ENCODE data around the gene TNFSF8. TPM values are rescaled to one million over a fixed set of nuclear protein-coding genes. Genes with fewer than 3 reads are reported as not detected.

The TNFSF8 gene
- total RNA-seq, 1 donor from 2014 or later: 0.96 TPM

DNA sequence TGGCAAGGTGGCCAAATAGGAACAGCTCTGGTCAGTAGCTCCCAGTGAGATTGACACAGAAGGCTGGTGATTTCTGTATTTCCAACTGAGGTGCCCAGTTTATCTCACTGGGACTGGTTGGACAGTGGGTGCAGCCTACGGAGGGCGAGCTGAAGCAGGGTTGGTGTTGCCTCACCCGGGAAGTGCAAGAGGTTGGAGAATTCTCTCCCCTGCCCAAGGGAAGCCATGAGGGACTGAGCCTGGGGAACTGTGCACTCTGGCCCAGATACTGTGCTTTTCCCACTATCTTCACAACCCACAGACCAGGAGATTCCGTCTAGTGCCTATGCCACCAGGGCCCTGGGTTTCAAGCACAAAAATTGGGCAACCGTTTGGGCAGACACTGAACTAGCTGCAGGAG, 61.0 kb downstream of the TNFSF8 start:
- no peak overlapping the region for H3K4me3 ChIP-seq
- DNase-seq (ENCODE audit: low spot score in 2 of 2): no peak
- TF ChIP-seq, protein P1, sequence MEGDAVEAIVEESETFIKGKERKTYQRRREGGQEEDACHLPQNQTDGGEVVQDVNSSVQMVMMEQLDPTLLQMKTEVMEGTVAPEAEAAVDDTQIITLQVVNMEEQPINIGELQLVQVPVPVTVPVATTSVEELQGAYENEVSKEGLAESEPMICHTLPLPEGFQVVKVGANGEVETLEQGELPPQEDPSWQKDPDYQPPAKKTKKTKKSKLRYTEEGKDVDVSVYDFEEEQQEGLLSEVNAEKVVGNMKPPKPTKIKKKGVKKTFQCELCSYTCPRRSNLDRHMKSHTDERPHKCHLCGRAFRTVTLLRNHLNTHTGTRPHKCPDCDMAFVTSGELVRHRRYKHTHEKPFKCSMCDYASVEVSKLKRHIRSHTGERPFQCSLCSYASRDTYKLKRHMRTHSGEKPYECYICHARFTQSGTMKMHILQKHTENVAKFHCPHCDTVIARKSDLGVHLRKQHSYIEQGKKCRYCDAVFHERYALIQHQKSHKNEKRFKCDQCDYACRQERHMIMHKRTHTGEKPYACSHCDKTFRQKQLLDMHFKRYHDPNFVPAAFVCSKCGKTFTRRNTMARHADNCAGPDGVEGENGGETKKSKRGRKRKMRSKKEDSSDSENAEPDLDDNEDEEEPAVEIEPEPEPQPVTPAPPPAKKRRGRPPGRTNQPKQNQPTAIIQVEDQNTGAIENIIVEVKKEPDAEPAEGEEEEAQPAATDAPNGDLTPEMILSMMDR (IDR thresholded peaks at IDR 0.05): no peak
- no peaks in the 10 kb centered on the region for H3K9me3 ChIP-seq
- no peaks in the 10 kb centered on the region for H3K27me3 ChIP-seq
- intact Hi-C loops (cut with DNase I): no loop called here
- no peak overlapping the region for H3K27ac ChIP-seq
- H3K36me3 ChIP-seq: no peaks in the 10 kb centered on the region
- H3K4me1 ChIP-seq: no peaks in the 10 kb centered on the region

DNA sequence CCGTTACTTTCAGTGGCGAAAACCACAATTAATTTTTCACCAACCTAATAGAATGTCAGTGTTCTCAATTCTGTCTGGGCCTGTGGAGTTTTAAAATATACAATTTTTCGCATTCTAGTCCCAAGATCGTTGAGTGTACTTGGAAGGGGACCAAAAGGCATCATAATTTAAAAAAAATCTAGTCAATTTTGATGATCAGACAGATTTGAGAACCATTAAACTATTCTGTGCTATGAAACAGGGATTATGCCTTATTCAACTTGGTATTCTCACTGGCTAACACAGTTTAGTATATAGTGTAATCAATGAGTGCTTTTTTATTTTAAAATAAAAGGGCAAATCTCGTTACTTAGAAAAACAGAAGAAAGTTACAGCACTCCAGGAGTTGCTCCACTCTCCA, 63.1 kb downstream of the TNFSF8 start:
- Histone ChIP-seq H3K27me3 (no peaks in the 10 kb centered on the region), H3K4me1 (no peaks in the 10 kb centered on the region), H3K4me3 (no peak overlapping the region), H3K9me3 (no peaks in the 10 kb centered on the region), H3K36me3 (no peaks in the 10 kb centered on the region), H3K27ac (no peak overlapping the region)
- TF ChIP-seq, protein P1 (IDR thresholded peaks at IDR 0.05): no peak
- no peak for DNase-seq (ENCODE audit: low spot score in 2 of 2)
- intact Hi-C loops (cut with DNase I): no loop called here

DNA sequence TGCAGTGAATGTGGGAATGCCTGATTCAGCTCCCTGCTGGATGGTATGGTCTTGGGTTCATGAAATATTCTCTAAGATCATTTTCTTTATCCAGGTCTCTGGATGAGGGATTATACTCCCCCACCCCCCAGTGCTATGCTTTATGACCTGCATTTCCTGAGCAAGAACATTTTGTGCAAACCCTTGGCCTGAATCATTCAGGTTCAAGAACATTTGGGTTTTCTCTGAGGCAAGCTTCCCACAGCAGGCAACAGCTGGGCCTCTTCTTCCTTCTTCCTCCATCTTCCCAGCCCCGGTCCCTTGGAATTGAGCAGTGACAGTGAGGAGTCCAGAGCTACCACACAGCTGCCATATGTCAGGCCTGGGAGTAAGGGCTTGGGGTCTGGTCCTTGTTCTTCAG, 65.9 kb downstream of the TNFSF8 start:
- intact Hi-C loops (cut with DNase I): no loop called here
- Histone ChIP-seq H3K4me1 (no peaks in the 10 kb centered on the region), H3K27ac (no peak overlapping the region), H3K9me3 (no peaks in the 10 kb centered on the region), H3K36me3 (no peaks in the 10 kb centered on the region), H3K4me3 (no peak overlapping the region), H3K27me3 (no peaks in the 10 kb centered on the region)
- DNase-seq (ENCODE audit: low spot score in 2 of 2): no peak
- TF ChIP-seq, protein P1 (IDR thresholded peaks at IDR 0.05): no peak

DNA sequence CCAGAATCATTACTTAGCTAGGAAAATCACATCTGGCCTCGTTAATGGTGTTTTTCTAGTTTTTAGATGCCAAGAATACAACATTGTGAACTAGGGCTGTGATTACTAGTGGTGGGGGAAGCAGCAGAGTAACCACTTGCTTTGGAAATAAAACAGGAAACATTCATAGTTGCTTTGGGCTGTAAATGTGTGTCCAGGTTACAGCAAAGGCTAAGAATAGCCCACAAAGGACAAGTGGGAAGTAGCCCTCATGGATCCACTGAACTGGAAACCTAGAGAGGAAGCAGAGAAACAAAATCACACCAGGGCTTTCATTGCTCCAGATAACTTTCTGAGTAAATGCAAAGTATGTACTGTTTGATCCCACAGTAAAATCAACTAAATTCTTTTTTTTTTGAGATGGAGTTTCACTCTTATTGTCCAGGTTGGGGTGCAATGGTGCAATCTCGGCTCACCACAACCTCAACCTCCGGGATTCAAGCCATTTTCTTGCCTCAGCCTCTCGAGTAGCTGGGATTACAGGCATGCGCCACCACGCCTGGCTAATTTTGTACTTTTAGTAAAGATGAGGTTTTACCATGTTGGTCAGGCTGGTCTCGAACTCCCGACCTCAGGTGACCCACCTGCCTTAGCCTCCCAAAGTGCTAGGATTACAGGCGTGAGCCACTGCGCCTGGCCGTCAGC, 68.3 kb downstream of the TNFSF8 start:
- H3K27me3 ChIP-seq: no peaks in the 10 kb centered on the region
- H3K27ac ChIP-seq: no peak overlapping the region
- no peaks in the 10 kb centered on the region for H3K36me3 ChIP-seq
- no peaks in the 10 kb centered on the region for H3K4me1 ChIP-seq
- no peak for DNase-seq (ENCODE audit: low spot score in 2 of 2)
- no peak overlapping the region for H3K4me3 ChIP-seq
- no peaks in the 10 kb centered on the region for H3K9me3 ChIP-seq
- TF ChIP-seq, protein P1 (IDR thresholded peaks at IDR 0.05): no peak
- intact Hi-C loops (cut with DNase I): no loop called here

DNA sequence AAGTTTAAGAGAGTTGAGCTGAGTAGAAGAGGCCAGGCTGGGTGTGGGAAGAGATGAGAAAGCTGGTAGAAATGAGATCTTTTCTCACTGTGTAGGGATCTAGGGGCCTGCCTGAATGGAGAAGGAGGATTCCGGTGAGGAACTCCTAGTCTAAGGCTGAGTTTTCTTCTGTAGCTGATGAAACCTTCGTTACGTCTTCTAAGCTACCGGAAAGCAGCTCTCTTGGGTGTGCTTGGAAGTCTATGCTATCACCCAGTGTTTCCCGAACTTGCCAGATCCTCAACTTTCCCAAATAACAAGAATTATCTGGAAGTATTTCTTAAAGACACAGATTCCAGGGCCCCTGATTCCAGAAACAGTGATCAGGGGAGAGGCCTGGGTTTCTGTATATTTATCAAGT, 69.1 kb downstream of the TNFSF8 start:
- no peak for DNase-seq (ENCODE audit: low spot score in 2 of 2)
- Histone ChIP-seq H3K4me1 (no peaks in the 10 kb centered on the region), H3K27me3 (no peaks in the 10 kb centered on the region), H3K9me3 (no peaks in the 10 kb centered on the region), H3K27ac (no peak overlapping the region), H3K36me3 (no peaks in the 10 kb centered on the region), H3K4me3 (no peak overlapping the region)
- TF ChIP-seq, protein P1 (IDR thresholded peaks at IDR 0.05): no peak
- intact Hi-C loops (cut with DNase I): no loop called here

DNA sequence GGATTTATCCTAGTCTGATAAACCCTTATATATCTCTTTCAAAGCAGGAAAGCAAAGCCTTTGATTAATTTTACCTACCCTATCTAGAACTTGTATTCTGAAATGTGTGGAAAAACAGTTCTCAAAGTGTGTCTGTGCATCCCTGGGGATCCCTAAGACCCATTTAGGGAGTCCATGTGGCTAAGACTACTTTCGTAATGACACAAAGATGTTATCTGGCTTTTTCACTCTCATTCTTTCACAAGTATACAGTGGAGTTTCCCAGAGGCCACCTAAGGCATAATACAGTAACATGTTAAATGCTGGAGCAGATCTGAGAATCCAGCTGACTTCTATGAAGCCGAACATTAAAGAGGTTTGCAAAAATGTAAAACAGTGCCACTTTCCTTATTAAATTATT, 70.2 kb downstream of the TNFSF8 start:
- no peak overlapping the region for H3K27ac ChIP-seq
- TF ChIP-seq, protein P1 (IDR thresholded peaks at IDR 0.05): no peak
- H3K4me3 ChIP-seq: no peak overlapping the region
- no peaks in the 10 kb centered on the region for H3K36me3 ChIP-seq
- no peaks in the 10 kb centered on the region for H3K9me3 ChIP-seq
- H3K27me3 ChIP-seq: no peaks in the 10 kb centered on the region
- H3K4me1 ChIP-seq: no peaks in the 10 kb centered on the region
- intact Hi-C loops (cut with DNase I): no loop called here
- DNase-seq (ENCODE audit: low spot score in 2 of 2): no peak
